Measurements from ENCODE around the gene HIRIP3.

HIRIP3 gene

DNA sequence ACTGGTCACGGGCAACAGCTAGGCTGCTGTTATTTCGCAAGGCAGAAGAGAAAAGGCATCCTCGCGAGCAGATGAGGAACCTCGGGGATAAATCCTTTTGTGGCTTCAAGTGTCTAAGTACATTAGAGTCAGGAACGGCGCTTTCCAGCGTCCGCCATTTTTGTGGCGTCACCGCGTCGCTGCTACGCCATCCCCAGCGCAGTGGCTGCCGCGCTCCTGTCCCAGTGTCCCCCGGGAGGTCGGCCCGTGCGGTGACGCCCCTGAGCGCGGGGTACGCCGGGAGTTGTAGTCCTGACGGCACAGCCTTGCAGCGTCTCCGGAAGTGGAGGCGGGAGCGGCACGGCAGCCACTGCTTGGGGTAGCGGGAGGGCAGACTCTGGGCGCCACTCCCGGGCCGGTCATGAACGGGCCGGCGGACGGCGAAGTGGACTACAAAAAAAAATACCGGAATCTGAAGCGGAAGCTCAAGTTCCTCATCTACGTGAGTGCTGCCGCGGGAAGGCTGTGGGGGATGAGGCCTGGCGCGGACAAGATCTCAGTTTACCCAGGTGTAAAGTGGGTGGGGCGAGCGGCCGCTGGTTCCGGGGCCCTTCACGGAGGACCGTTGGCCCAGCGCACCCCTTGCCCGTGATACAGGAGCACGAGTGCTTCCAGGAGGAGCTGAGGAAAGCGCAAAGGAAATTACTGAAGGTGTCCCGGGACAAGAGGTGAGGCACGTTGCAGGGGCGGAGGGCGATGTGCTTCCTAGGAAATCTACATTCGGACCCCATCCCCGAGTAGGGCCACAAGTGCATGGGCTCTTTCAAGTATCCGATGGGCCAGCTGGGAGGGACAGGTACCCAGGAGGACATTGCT is 721 bp upstream of the HIRIP3 start, which contains the start of gene INO80E:
Gene INO80E (plus strand): TSS at position 331 of the 855 bp plus-strand sequence. CDS start 70 bp downstream, at position 401.
- FAIRE-seq: peak; percentile 88

DNA sequence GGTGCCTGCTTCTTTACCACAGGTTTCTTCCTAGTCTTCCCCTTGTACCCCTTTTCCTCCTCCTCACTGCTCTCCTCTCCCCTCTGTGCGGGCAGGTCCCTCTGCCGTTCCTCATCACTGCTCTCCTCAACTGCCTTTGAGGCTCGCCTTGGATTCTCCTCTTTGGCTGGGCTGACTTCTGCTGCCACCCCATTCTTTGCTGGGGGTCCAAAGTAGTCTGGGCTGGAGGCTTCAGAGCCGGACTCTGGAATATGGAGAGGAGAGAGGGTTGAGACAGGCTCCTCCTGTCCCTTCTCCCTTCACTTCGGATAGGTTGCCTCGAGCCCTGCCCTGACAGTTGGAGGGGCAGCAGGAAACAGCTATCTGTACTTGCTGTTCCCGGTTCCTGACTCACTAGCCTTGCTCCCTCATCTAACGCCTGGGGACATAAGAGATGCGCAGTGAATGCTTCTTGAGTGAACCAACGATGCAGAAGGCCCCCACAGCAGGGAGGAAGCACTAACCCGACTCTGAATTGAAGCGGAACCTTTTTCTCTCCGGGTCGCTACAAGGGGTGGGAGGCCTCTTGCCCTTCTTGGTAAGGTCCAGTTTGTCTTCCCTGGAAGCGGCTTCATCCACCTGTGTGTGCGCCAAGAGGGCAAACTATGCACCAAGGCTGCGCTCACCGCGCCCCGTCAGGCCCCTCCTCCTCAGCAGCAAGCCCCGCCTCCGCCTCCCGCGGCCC is 655 bp downstream of the HIRIP3 start:
- no peak for FAIRE-seq

DNA sequence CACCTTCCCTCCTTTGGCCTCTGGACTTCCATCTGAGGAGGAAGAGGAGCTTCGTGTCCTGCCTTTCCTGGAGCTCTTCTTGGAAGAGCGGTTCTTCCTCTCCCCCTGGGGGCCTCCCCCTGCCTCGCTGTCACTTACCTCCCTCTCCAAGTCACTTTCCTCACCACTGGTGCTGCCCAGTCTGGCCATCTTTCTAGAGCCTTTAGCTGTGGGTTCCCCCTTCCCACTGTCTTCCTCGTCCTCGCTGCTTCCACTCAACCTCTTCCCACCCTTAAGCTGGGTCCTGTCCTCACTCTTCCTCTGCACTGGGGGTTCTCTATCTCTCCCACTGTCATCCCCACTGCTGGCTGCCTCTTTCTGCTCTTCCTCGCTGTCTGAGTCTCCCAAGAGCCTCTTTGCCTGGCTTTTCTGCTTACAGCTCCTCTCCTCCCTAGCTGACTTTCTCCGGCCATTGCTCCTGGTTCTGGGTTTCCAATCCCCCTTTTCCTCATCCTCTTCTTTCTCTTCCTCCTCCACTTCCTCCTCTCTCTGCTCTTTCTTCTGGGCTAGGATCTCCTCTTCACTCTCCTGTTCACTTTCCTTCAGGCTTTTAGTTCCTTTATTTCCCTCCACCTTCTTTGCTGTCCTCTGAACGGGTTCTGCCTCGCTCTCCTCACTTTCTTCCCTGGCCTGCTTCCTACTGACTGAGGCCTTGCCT is 1.4 kb downstream of the HIRIP3 start:
- FAIRE-seq: no peak

DNA sequence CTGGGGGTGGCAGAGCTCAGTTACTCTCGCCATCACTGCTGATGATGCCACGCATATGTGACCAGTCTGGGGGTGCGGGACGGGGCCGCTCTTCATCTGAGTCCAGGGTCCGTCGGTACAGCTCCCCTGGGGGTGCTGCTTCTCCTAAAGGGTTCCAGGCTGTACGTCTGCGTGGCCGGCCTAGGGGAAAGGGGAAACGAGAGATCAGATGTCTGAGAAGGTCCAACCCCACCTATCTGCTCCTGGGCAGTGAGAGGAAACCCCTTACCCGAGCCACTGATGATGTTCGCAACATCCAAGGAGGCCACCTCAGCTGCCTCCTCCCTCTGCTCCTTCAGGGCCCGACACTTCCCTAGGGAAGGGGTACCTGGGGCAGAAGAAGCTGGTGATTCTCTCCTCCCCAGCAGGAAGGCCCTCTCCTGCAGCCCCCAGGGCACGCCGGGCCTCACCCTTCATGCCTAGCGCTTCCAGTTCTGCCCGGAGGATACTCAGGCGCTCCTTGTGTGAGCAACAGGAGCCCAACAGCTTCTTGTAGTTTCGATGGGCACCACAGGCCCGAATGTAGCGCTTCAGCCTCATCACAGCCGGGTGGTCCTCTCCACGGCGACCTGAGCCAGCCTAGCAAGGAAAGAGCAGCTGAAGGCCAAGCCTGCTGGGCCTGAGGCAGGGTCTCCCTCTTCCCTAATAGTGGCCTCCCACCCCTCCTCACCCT is 2.1 kb downstream of the HIRIP3 start:
- FAIRE-seq: no peak

DNA sequence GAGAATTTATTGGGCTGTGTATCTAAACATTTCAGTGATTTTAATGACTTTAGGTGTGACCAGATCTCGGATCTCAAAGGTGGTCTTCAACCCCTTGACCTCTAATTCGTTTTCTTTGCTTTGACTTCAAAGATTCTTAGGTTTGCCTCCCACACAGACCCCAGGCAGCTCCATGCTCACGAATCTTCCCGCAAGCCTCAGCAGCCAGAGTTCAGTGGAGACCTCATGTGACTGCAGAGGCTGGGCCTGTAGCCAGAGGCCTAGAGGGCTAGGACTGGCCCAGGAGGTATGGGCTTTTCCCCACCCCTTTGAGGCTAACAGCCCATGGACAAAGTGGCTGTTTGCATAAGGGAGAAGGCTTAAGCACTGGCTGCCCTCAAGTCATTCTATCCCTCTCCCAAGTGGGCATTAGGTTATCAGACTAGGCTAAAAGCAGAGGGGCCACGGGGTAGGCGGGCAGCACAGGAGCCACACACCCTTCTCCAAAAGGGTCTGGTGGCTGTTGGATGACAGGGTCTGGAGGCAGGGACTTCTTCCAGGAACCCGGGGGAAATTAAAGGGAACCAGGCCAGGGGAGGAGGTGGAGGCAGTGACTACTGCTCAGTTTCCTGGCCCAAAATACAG is 3.0 kb downstream of the HIRIP3 start:
- no peak for FAIRE-seq

DNA sequence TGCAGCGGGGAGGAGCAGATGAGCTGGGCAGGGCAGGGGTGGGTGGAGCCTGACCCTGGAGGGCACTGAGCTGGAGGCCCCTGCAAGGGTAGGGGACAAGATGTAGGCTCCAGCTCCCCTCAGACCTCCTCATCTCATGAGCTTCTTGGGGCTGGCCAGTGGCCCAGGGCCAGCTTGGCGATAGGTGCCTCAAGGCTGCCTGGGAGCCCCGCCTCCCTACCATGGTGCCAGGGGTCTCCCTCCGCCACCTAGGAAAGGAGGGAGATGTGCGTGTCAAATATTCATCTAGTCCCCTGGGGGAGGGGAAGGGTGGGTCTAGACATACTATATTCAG is 3.9 kb downstream of the HIRIP3 start:
- no peak for FAIRE-seq

DNA sequence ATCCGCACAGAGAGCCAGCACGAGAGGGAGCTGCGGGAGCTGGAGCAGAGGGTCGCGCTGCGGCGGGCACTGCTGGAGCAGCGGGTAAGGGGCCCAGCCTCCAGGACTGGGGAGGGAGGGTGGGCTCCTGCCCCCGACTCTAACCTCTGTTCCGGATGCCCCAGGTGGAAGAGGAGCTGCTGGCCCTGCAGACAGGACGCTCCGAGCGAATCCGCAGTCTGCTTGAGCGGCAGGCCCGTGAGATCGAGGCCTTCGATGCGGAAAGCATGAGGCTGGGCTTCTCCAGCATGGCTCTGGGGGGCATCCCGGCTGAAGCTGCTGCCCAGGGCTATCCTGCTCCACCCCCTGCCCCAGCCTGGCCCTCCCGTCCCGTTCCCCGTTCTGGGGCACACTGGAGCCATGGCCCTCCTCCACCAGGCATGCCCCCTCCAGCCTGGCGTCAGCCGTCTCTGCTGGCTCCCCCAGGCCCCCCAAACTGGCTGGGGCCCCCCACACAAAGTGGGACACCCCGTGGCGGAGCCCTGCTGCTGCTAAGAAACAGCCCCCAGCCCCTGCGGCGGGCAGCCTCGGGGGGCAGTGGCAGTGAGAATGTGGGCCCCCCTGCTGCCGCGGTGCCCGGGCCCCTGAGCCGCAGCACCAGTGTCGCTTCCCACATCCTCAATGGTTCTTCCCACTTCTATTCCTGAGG is 4.4 kb downstream of the HIRIP3 start:
- no peak for FAIRE-seq

DNA sequence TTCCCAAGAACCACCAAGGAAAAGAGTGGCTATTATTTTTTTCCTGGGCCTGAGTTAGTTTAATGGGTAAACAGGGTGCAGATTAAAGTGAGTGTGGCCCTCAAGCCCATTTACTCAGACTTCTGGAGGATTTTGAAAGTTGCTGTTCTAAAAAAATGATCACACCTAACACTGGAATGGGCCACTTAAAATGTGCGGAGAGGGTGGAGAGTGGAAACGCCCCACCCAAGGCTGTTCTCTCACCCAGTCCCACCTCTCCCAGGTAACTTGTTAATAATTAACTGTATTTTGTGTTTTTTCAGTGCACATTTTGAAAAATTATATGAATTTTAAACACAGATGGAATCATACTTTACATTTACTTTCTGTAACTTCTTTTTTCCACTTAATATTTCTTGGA is 5.4 kb downstream of the HIRIP3 start:
- FAIRE-seq: no peak

DNA sequence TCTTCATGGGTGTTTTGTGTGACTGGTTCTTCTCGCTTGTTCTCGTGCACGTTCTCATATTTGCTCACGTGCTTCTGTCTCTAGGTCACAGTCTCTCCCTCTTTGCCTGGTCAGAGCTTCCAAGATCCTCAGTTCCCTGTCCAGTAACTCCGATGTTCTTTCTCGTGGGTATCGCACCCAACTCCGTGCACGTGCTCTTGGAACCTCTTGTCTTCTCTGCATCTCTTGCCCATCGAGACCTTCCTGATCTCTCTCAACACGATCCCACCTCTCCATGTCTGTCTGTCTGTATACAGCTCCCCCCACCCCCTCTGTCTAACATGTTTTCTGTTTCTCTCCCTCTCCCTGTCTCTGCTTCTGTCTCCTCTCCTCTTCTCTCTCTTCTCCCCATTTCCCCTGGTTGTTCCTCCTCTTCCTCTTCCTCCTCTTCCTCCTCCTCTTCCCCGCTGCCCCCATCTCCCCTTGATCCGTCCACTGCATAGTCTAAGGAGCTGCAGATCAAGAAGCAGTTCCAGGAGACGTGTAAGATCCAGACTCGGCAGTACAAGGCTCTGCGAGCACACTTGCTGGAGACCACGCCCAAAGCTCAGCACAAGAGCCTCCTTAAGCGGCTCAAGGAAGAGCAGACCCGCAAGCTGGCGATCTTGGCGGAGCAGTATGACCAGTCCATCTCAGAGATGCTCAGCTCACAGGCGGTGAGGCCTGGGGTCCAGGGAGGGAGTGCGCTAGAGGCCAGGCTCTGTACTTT is 6.1 kb downstream of the HIRIP3 start:
- no peak for FAIRE-seq

DNA sequence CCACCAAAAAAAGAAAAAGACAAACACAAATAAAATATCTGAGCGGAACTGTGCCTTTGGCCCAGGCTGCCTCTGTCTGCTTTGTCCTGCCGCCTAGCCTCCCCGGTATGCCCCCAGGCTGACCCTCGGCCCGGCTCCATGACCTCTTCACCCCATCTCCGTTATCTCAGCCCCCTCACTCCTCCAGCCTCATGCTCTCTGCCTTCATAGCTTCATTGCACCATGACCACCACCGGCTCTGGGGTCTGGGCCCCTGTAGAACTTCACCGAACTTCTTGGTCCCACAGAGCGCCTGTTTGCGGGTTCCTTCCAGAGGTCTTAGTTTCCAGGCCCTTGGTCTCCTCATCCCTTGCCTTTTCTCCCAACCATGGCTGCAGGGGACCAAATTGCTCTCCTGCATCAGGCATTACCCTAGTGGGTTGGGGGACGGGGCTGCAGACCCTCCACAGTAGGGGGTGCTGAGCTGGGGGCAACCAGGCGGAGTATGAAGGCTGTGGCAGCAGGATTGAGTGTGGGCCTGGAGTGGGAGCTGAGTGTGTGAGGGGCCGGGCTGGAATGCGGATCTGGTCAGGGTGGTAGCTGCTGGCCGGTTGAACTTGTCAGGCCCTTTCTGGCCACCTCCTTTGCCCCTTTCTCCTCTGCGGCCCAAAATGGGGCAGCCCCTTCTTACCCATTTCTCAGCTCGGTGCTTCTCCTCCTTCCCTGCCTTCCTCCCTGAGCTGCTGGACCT is 6.9 kb downstream of the HIRIP3 start:
- no peak for FAIRE-seq

DNA sequence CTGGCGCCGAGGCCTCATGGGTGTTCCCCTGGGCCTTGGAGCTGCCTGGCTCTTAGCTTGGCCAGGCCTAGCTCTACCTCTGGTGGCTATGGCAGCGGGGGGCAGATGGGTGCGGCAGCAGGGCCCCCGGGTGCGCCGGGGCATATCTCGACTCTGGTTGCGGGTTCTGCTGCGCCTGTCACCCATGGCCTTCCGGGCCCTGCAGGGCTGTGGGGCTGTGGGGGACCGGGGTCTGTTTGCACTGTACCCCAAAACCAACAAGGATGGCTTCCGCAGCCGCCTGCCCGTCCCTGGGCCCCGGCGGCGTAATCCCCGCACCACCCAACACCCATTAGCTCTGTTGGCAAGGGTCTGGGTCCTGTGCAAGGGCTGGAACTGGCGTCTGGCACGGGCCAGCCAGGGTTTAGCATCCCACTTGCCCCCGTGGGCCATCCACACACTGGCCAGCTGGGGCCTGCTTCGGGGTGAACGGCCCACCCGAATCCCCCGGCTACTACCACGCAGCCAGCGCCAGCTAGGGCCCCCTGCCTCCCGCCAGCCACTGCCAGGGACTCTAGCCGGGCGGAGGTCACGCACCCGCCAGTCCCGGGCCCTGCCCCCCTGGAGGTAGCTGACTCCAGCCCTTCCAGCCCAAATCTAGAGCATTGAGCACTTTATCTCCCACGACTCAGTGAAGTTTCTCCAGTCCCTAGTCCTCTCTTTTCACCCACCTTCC is 7.9 kb downstream of the HIRIP3 start:
- FAIRE-seq: no peak

DNA sequence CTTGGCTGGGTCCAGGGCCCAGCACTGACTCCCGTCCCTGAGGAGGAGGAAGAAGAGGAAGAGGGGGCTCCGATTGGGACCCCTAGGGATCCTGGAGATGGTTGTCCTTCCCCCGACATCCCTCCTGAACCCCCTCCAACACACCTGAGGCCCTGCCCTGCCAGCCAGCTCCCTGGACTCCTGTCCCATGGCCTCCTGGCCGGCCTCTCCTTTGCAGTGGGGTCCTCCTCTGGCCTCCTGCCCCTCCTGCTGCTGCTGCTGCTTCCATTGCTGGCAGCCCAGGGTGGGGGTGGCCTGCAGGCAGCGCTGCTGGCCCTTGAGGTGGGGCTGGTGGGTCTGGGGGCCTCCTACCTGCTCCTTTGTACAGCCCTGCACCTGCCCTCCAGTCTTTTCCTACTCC is 8.5 kb downstream of the HIRIP3 start:
- FAIRE-seq: no peak

DNA sequence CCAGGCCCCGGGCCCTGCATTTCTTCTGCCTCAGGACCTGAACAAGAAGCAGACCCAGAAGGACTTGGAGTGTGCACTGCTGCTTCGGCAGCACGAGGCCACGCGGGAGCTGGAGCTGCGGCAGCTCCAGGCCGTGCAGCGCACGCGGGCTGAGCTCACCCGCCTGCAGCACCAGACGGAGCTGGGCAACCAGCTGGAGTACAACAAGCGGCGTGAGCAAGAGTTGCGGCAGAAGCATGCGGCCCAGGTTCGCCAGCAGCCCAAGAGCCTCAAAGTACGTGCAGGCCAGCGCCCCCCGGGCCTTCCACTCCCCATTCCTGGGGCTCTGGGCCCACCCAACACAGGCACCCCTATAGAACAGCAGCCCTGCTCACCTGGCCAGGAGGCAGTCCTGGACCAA is 9.2 kb downstream of the HIRIP3 start:
- FAIRE-seq: no peak

DNA sequence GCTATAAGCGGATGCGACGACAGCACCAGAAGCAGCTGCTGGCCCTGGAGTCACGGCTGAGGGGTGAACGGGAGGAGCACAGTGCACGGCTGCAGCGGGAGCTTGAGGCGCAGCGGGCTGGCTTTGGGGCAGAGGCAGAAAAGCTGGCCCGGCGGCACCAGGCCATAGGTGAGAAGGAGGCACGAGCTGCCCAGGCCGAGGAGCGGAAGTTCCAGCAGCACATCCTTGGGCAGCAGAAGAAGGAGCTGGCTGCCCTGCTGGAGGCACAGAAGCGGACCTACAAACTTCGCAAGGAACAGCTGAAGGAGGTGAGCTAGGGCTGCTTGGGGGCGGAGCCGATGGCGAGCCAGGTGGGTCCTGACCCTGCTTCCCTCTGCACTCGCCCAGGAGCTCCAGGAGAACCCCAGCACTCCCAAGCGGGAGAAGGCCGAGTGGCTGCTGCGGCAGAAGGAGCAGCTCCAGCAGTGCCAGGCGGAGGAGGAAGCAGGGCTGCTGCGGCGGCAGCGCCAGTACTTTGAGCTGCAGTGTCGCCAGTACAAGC is 10.1 kb downstream of the HIRIP3 start:
- FAIRE-seq: no peak

DNA sequence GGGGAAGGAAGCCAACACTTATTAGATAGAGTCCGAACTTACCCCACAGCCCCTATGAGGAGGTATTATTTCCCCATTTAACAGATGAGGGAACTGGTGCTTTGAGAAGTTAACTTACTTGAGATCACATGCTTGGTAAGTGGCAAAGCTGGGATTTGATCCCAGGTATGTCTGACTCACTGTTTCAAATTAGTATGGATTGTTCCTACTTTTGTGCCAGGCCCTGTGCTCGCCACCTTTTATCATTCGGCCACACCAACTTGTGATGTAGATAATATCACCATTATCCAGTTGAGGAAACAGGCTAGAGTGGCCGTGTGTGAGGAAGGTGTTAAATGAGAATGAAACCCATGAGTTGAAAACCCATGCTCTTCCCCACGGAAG is 10.7 kb downstream of the HIRIP3 start:
- no peak for FAIRE-seq

DNA sequence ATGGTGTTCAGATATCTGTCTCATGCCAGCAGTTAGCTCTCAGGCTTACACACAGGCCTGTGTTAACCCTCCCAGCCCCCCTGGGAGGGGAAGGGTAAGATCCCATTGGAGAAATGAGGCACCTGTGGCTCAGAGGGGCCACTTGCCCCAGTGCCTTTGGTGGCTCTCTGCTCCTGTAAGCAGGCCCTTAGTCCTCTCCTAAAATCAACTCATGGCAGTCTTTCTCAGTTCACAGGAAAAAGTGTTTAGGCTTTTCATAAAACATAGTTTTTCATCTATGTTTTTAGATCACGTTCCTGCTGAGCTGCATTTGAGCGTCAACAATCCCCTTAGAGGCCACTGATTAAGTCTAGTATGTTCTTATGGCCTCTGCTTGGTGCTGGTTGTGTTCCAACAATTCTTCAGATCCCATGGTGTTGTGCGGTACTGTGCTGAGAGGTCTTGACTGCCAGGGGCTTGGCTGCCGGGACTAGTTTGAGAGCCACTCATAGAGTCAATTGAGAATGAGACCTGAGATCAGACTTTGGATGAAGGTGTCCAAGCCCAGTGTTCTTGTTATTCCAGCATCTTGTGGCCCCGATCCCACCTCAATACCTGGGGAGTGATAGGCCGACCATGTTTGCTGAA is 11.2 kb downstream of the HIRIP3 start:
- no peak for FAIRE-seq

DNA sequence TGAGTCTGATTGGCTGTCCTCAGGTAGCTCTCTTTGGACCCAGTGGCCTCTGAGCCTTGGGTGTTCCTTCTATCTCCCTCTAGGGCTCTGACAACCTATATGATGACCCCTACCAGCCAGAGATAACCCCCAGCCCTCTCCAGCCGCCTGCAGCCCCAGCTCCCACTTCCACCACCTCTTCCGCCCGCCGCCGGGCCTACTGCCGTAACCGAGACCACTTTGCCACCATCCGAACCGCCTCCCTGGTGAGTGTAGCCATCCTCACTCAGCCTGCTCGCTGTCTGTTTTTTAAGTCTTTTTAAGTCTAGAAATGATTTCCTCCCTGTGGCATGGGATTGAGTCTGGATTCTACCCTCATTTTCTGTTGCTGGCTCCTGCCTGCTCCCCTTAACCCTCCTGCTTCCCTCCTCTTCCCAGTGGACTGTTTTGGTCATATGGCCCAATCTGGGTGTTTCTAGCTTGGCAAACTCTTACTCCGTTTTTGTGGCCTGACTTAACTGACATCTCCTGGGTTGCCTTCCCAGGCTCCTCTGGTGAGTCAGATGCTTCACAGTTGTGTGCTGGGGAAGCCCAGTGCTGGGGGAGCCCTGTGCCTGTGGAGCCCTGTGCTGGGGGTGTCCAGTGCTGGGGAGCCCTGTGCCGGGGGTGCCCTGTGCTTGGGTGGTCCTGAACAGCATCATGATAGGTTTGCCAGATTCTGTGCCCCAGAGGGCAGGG is 11.8 kb downstream of the HIRIP3 start:
- no peak for FAIRE-seq
